Measurements from ENCODE around the gene ARSB.

DNA sequence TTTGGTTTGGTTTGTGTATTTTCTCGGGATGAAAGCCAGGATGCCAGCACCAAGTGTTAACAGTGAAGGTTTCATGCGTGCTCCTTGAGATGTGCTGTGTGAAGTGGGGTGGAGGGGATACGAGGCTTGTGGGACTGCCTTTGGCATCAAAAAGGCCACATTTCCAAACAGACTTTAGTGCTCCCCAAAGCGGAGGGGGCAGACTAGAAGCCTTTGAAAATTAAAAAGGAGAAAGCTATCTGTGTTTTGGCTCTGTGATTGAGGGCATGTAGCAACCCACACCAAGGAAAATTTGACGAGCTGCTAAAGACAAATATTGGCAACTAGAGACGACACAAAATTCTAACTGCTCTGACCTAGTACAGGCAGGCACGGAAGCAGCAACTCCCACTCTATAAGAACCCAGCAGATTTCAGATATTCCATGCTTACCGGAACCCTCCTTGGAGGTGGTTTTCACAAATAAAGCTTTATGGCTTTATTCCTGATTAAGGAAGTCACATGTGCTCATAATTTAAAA is 154.5 kb downstream of the ARSB start:
- TF ChIP-seq, protein P1, sequence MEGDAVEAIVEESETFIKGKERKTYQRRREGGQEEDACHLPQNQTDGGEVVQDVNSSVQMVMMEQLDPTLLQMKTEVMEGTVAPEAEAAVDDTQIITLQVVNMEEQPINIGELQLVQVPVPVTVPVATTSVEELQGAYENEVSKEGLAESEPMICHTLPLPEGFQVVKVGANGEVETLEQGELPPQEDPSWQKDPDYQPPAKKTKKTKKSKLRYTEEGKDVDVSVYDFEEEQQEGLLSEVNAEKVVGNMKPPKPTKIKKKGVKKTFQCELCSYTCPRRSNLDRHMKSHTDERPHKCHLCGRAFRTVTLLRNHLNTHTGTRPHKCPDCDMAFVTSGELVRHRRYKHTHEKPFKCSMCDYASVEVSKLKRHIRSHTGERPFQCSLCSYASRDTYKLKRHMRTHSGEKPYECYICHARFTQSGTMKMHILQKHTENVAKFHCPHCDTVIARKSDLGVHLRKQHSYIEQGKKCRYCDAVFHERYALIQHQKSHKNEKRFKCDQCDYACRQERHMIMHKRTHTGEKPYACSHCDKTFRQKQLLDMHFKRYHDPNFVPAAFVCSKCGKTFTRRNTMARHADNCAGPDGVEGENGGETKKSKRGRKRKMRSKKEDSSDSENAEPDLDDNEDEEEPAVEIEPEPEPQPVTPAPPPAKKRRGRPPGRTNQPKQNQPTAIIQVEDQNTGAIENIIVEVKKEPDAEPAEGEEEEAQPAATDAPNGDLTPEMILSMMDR (IDR thresholded peaks at IDR 0.05), result no peak
- no peak for TF ChIP-seq POLR2A (IDR thresholded peaks at IDR 0.05)
